Measurements from ENCODE around the gene XKR3. TPM values are rescaled to one million over a fixed set of nuclear protein-coding genes. Genes with fewer than 3 reads are reported as not detected.
"Not testable (repeated sequence)": the region's sequence is repeated elsewhere in the genome, so short reads cannot be mapped to it uniquely, and the experiment has no call there.

The XKR3 gene
- not detected for polyA plus RNA-seq (ENCODE audit: insufficient read length in 3 of 3)
- long read RNA-seq, donor 1 = 0 reads
- long read RNA-seq, donor 2 = 0 reads
- long read RNA-seq, donor 3 = 0 reads
- long read RNA-seq, donor 4 = 0 reads
- long read RNA-seq, donor 5 = 0 reads
- long read RNA-seq, donor 6 = 0 reads
- long read RNA-seq, donor 7 = 0 reads
- long read RNA-seq, donor 8 = 0 reads
- long read RNA-seq, donor 9 = 0 reads
- long read RNA-seq, donor 10 = 0 reads
- long read RNA-seq, donor 11 = 0 reads
- long read RNA-seq, donor 12 = 0 reads
- long read RNA-seq, donor 13 = 0 reads
- long read RNA-seq, donor 14 = 0 reads
- long read RNA-seq, donor 15 = 0 reads
- long read RNA-seq, donor 16 = 0 reads

- DNase-seq = no peak
Observed at GRCh38 chr22:16824716-16825687, at the start of gene XKR3. Gene XKR3 (minus strand): TSS chr22:16825411. CDS start chr22:16808073, 17,338 bp downstream.

GRCh38 chr22:16869640-16870039 is 44.4 kb upstream of the XKR3 start:
- not testable (repeated sequence) for DNase-seq

GRCh38 chr22:16866167-16866566 is 41.0 kb upstream of the XKR3 start:
- DNase-seq = no peak

- DNase-seq = not testable (repeated sequence)
Observed at GRCh38 chr22:16856851-16857250, 31.6 kb upstream of the XKR3 start.

GRCh38 chr22:16854631-16855030 is 29.4 kb upstream of the XKR3 start:
- no peak for DNase-seq

GRCh38 chr22:16851268-16851996 is 26.2 kb upstream of the XKR3 start:
- not testable (repeated sequence) for DNase-seq

GRCh38 chr22:16847271-16847670 is 22.1 kb upstream of the XKR3 start:
- DNase-seq = no peak

- no peak for DNase-seq
Observed at GRCh38 chr22:16845881-16846280, 20.7 kb upstream of the XKR3 start.

GRCh38 chr22:16845465-16845864 is 20.3 kb upstream of the XKR3 start:
- DNase-seq = no peak

GRCh38 chr22:16844529-16844928 is 19.3 kb upstream of the XKR3 start:
- no peak for DNase-seq

- no peak for DNase-seq
Observed at GRCh38 chr22:16838073-16838472, 12.9 kb upstream of the XKR3 start.

- DNase-seq = no peak
Observed at GRCh38 chr22:16834971-16835370, 9.8 kb upstream of the XKR3 start.

- DNase-seq = no peak
Observed at GRCh38 chr22:16831257-16831656, 6.0 kb upstream of the XKR3 start.

GRCh38 chr22:16829985-16830384 is 4.8 kb upstream of the XKR3 start:
- no peak for DNase-seq

GRCh38 chr22:16828876-16829275 is 3.7 kb upstream of the XKR3 start:
- DNase-seq = no peak

- DNase-seq = no peak
Observed at GRCh38 chr22:16827506-16827905, 2.3 kb upstream of the XKR3 start.

GRCh38 chr22:16819249-16819648 is 6.0 kb downstream of the XKR3 start:
- DNase-seq = no peak

- no peak for DNase-seq
Observed at GRCh38 chr22:16818538-16818937, 6.7 kb downstream of the XKR3 start.

- no peak for DNase-seq
Observed at GRCh38 chr22:16815073-16815472, 10.1 kb downstream of the XKR3 start.

- no peak for DNase-seq
Observed at GRCh38 chr22:16810188-16810802, 14.9 kb downstream of the XKR3 start.

- DNase-seq = no peak
Observed at GRCh38 chr22:16808744-16809143, 16.5 kb downstream of the XKR3 start.

- no peak for DNase-seq
Observed at GRCh38 chr22:16807109-16807508, 18.1 kb downstream of the XKR3 start.
